Vagina (tissue), 2 donors: ENCODE results near the gene TRIO.

Source experiments
- POLR2A ChIP-seq, 2 donors: fragments of 450-650 bp; IDR thresholded peaks; one replicate each; pipeline ENCODE4 v1.6.1; 2017; ENCODE audit warnings: antibody characterized with exemption in 2 of 2, mild to moderate bottlenecking in 2 of 2, moderate library complexity in 2 of 2
- POLR2AphosphoS5 ChIP-seq, 2 donors: sonication (generic); formaldehyde crosslinking; IDR thresholded peaks; one replicate each; pipeline ENCODE4 v1.9.0; 2017; ENCODE audit warnings: antibody characterized with exemption in 2 of 2, mild to moderate bottlenecking in 2 of 2, low read depth in 1 of 2; ENCODE audit not compliant: insufficient read depth in 1 of 2
- TF ChIP-seq, protein P1 (sequence below), 3 experiments: fragments of 450-650 bp in 2 of 3; fragments of 200-600 bp in 1 of 3; sonication (generic) in 1 of 3; IDR thresholded peaks; one replicate each; pipeline ENCODE4 v1.5.1; 2017 to 2019; ENCODE audit warnings: antibody characterized with exemption in 3 of 3, mild to moderate bottlenecking in 2 of 3, moderate library complexity in 2 of 3

GRCh38 chr5:14467251-14467650 is 324.1 kb downstream of the TRIO start:
- TF ChIP-seq, protein P1, sequence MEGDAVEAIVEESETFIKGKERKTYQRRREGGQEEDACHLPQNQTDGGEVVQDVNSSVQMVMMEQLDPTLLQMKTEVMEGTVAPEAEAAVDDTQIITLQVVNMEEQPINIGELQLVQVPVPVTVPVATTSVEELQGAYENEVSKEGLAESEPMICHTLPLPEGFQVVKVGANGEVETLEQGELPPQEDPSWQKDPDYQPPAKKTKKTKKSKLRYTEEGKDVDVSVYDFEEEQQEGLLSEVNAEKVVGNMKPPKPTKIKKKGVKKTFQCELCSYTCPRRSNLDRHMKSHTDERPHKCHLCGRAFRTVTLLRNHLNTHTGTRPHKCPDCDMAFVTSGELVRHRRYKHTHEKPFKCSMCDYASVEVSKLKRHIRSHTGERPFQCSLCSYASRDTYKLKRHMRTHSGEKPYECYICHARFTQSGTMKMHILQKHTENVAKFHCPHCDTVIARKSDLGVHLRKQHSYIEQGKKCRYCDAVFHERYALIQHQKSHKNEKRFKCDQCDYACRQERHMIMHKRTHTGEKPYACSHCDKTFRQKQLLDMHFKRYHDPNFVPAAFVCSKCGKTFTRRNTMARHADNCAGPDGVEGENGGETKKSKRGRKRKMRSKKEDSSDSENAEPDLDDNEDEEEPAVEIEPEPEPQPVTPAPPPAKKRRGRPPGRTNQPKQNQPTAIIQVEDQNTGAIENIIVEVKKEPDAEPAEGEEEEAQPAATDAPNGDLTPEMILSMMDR (IDR thresholded peaks at IDR 0.05): no peak
- no peak for TF ChIP-seq POLR2AphosphoS5 (IDR thresholded peaks at IDR 0.05; ENCODE audit: insufficient read depth in 1 of 2, low read depth in 1 of 2)
- TF ChIP-seq POLR2A (IDR thresholded peaks at IDR 0.05): no peak
